SK-N-MC (cell line): ENCODE results near the gene REV1.
"Not testable (repeated sequence)": the region's sequence is repeated elsewhere in the genome, so short reads cannot be mapped to it uniquely, and the experiment has no call there.

Experiments used
- EZH2 ChIP-seq: fragments of 200-600 bp; sonication (generic); IDR thresholded peaks from one replicate; pipeline ENCODE4 v1.6.1; 2017; ENCODE audit warnings: antibody characterized with exemption
- FOXP2 ChIP-seq: optimal IDR thresholded peaks from 2 replicates; pipeline ENCODE3; 2011; ENCODE audit warnings: mild to moderate bottlenecking, moderate library complexity; ENCODE audit not compliant: insufficient read depth; ENCODE audit errors: extremely low read length, control extremely low read depth
- POLR2AphosphoS5 ChIP-seq: IDR thresholded peaks from 2 replicates; pipeline ENCODE4 v1.6.1; 2012; ENCODE audit warnings: mild to moderate bottlenecking, low read depth, low read length, borderline replicate concordance

- not testable (repeated sequence) for TF ChIP-seq EZH2, POLR2AphosphoS5, FOXP2
Observed at GRCh38 chr2:99470459-99470858, 19.4 kb downstream of the REV1 start.
